HepG2 (cell line): ENCODE measurements around the gene MED12L. TPM values are rescaled to one million over a fixed set of nuclear protein-coding genes. Genes with fewer than 3 reads are reported as not detected.
A peak's percentile ranks its signal among the peaks of the same experiment; 100 is the strongest.

Experiments used
- ATAD3A ChIP-seq: sonication (generic); formaldehyde crosslinking; IDR thresholded peaks from 2 replicates; pipeline ENCODE4 v1.4.0; 2020; ENCODE audit warnings: missing genetic modification reagents
- GRHL1 ChIP-seq: sonication (generic); formaldehyde crosslinking; conservative IDR thresholded peaks from 2 replicates; pipeline ENCODE4 v1.8.0; 2022; ENCODE audit warnings: missing genetic modification reagents
- GTF2F1 ChIP-seq: fragments of 150-350 bp; IDR thresholded peaks from 2 replicates; pipeline ENCODE4 v1.6.1; 2014; ENCODE audit warnings: low read length
- HCFC1 ChIP-seq: fragments of 150-350 bp; IDR thresholded peaks from 2 replicates; pipeline ENCODE4 v1.6.1; 2014; ENCODE audit warnings: low read depth, low read length
- MTA1 ChIP-seq: sonication (generic); formaldehyde crosslinking; IDR thresholded peaks from 2 replicates; pipeline ENCODE4 v1.4.0; 2020; ENCODE audit warnings: missing genetic modification reagents, mild to moderate bottlenecking, borderline replicate concordance
- MYNN ChIP-seq: sonication (generic); formaldehyde crosslinking; IDR thresholded peaks from 2 replicates; pipeline ENCODE4 v1.4.0; 2020; ENCODE audit warnings: mild to moderate bottlenecking, low read depth, missing genetic modification reagents
- NCOA2 ChIP-seq: sonication (generic); formaldehyde crosslinking; IDR thresholded peaks from 2 replicates; pipeline ENCODE4 v1.8.0; 2022; ENCODE audit warnings: inconsistent platforms
- PAX8 ChIP-seq: sonication (generic); formaldehyde crosslinking; IDR thresholded peaks from 2 replicates; pipeline ENCODE4 v1.8.0; 2022; ENCODE audit warnings: mild to moderate bottlenecking, missing genetic modification reagents, borderline replicate concordance
- RBM22 ChIP-seq: fragments of 200-400 bp; formaldehyde crosslinking; optimal IDR thresholded peaks from 2 replicates; pipeline ENCODE3; 2017; ENCODE audit warnings: mild to moderate bottlenecking, low read length, moderate library complexity
- SKI ChIP-seq: fragments of 450-650 bp; IDR thresholded peaks from one replicate; pipeline ENCODE4 v1.6.1; 2018; ENCODE audit warnings: mild to moderate bottlenecking; ENCODE audit not compliant: partially characterized antibody
- YEATS4 ChIP-seq: sonication (generic); formaldehyde crosslinking; IDR thresholded peaks from 2 replicates; pipeline ENCODE4 v1.4.0; 2020; ENCODE audit warnings: missing genetic modification reagents, borderline replicate concordance
- ZFP90 ChIP-seq: sonication (generic); formaldehyde crosslinking; IDR thresholded peaks from 2 replicates; pipeline ENCODE4 v1.8.0; 2022; ENCODE audit warnings: missing genetic modification reagents, mild to moderate bottlenecking, inconsistent platforms, borderline replicate concordance
- ZMAT3 ChIP-seq: sonication (generic); formaldehyde crosslinking; conservative IDR thresholded peaks from 2 replicates; pipeline ENCODE4 v1.7.0; 2021; ENCODE audit warnings: missing genetic modification reagents
- ZNF121 ChIP-seq: sonication (generic); formaldehyde crosslinking; IDR thresholded peaks from 2 replicates; pipeline ENCODE4 v1.5.0; 2020; ENCODE audit warnings: mild to moderate bottlenecking, missing genetic modification reagents
- ZNF230 ChIP-seq: sonication (generic); formaldehyde crosslinking; IDR thresholded peaks from 2 replicates; pipeline ENCODE4 v1.4.0; 2020; ENCODE audit warnings: mild to moderate bottlenecking, missing genetic modification reagents
- ZNF431 ChIP-seq: sonication (generic); formaldehyde crosslinking; IDR thresholded peaks from 2 replicates; pipeline ENCODE4 v1.9.0; 2022; ENCODE audit warnings: missing genetic modification reagents, low read depth, mild to moderate bottlenecking, borderline replicate concordance
- ZNF432 ChIP-seq: sonication (generic); formaldehyde crosslinking; IDR thresholded peaks from 2 replicates; pipeline ENCODE4 v1.5.0; 2020; ENCODE audit warnings: missing genetic modification reagents, mild to moderate bottlenecking, borderline replicate concordance
- ZNF598 ChIP-seq: sonication (generic); formaldehyde crosslinking; IDR thresholded peaks from 2 replicates; pipeline ENCODE4 v1.5.1; 2020; ENCODE audit warnings: mild to moderate bottlenecking, missing genetic modification reagents, borderline replicate concordance
- ZNF772 ChIP-seq: sonication (generic); formaldehyde crosslinking; IDR thresholded peaks from 2 replicates; pipeline ENCODE4 v1.5.0; 2020; ENCODE audit warnings: mild to moderate bottlenecking, missing genetic modification reagents
- polyA plus RNA-seq, 8 experiments: library from polyadenylated mRNA; depleted of rRNA in 3 of 8; stranded (reverse) in 7 of 8; unstranded in 1 of 8; fragments of >200 nt; fragmentation: Illumina TruSeq in 4 of 8; extraction: Trizol in 4 of 8; gene quantifications; 2 replicates each; pipeline versions ENCODE4 v1.2.1 to v1.2.3, GENCODE V29; 2011 to 2016; ENCODE audit warnings: low read depth in 4 of 8, missing spikeins in 1 of 8, mixed read lengths in 1 of 8; ENCODE audit not compliant: insufficient read depth in 1 of 8
- total RNA-seq, 5 experiments: library from RNA; depleted of rRNA; stranded (reverse); fragments of >200 nt; fragmentation: Illumina TruSeq; extraction: Trizol; gene quantifications; 2 replicates each; pipeline ENCODE4 v1.2.3, GENCODE V29; 2016; ENCODE audit warnings: low read depth in 1 of 5
- TF ChIP-seq, protein P1 (sequence below): IDR thresholded peaks from 2 replicates; pipeline ENCODE4 v1.6.1; 2012; ENCODE audit warnings: low read length, improper control_type of control experiment
- TF ChIP-seq, protein P2 (sequence below): sonication (generic); formaldehyde crosslinking; IDR thresholded peaks from 2 replicates; pipeline ENCODE4 v1.4.0; 2020; ENCODE audit warnings: missing genetic modification reagents; ENCODE audit errors: not compliant biosample characterization
- TF ChIP-seq, protein P3 (sequence below): sonication (generic); formaldehyde crosslinking; conservative IDR thresholded peaks from 2 replicates; pipeline ENCODE4 v1.4.0; 2020; ENCODE audit warnings: missing genetic modification reagents

MED12L gene
- total and polyA plus RNA-seq, 2 of the 13 experiments (the other 11 are each of a cell fraction or from before 2014, with no cell fraction given): 0.07 to 0.64 TPM

DNA sequence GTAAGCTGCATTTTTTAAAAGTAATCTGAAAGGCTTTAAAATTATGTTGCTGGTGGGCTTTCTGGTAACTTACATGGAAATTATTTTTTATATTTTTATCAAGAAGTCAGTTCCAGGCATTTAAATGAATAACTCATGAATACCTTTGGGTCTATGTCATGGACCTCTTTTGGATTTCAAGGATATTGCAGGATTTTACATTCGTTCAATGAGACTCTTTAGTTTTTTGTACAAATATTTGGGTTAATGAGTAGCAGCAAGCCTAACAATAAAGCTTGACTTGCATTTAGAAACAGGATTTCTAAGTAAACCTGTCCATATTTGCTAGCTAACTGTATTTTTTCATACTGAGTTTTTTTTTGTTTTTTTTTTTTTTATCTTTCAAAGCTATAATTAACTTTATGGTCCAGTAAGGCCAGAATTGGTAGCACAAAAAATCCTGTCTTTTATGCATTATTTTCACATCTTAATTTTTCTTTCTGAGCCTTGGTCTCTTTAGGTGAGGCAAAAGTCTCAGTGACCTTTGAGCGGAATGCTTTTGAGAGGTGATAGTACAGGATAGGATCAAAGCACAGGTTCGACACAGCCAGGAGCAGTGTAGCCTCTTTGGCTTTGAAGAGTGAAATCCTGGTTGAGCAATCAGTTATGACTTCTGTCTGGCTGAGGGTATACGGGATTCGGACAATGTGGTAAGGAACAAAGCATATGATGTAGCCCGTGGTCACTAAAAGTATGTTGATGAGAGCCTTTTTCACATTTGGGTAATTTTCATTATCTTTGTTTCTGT, 112.7 kb downstream of the MED12L start (continued):
- TF ChIP-seq, protein P1, sequence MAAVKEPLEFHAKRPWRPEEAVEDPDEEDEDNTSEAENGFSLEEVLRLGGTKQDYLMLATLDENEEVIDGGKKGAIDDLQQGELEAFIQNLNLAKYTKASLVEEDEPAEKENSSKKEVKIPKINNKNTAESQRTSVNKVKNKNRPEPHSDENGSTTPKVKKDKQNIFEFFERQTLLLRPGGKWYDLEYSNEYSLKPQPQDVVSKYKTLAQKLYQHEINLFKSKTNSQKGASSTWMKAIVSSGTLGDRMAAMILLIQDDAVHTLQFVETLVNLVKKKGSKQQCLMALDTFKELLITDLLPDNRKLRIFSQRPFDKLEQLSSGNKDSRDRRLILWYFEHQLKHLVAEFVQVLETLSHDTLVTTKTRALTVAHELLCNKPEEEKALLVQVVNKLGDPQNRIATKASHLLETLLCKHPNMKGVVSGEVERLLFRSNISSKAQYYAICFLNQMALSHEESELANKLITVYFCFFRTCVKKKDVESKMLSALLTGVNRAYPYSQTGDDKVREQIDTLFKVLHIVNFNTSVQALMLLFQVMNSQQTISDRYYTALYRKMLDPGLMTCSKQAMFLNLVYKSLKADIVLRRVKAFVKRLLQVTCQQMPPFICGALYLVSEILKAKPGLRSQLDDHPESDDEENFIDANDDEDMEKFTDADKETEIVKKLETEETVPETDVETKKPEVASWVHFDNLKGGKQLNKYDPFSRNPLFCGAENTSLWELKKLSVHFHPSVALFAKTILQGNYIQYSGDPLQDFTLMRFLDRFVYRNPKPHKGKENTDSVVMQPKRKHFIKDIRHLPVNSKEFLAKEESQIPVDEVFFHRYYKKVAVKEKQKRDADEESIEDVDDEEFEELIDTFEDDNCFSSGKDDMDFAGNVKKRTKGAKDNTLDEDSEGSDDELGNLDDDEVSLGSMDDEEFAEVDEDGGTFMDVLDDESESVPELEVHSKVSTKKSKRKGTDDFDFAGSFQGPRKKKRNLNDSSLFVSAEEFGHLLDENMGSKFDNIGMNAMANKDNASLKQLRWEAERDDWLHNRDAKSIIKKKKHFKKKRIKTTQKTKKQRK: no peak
- TF ChIP-seq ZNF432 (CRISPR knock-in tag): no peak
- TF ChIP-seq RBM22: no peak
- TF ChIP-seq GTF2F1: no peak
- TF ChIP-seq ZNF121 (CRISPR knock-in tag): peak; percentile 51; the same call in 1 of the 2 replicates
- no peak for TF ChIP-seq MTA1 (CRISPR knock-in tag)
- TF ChIP-seq, protein P2, sequence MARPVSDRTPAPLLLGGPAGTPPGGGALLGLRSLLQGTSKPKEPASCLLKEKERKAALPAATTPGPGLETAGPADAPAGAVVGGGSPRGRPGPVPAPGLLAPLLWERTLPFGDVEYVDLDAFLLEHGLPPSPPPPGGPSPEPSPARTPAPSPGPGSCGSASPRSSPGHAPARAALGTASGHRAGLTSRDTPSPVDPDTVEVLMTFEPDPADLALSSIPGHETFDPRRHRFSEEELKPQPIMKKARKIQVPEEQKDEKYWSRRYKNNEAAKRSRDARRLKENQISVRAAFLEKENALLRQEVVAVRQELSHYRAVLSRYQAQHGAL: no peak
- TF ChIP-seq ZMAT3: no peak
- peak; percentile 33; the same call in 1 of the 2 replicates for TF ChIP-seq ZNF431 (CRISPR knock-in tag)
- no peak for TF ChIP-seq MYNN (CRISPR knock-in tag)
- TF ChIP-seq, protein P3, sequence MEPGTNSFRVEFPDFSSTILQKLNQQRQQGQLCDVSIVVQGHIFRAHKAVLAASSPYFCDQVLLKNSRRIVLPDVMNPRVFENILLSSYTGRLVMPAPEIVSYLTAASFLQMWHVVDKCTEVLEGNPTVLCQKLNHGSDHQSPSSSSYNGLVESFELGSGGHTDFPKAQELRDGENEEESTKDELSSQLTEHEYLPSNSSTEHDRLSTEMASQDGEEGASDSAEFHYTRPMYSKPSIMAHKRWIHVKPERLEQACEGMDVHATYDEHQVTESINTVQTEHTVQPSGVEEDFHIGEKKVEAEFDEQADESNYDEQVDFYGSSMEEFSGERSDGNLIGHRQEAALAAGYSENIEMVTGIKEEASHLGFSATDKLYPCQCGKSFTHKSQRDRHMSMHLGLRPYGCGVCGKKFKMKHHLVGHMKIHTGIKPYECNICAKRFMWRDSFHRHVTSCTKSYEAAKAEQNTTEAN (CRISPR knock-in tag): no peak
- TF ChIP-seq HCFC1: no peak
- TF ChIP-seq YEATS4 (CRISPR knock-in tag): peak; percentile 44; the same call in 1 of the 2 replicates
- TF ChIP-seq NCOA2 (CRISPR knock-in tag): peak; percentile 96
- peak; percentile 92 for TF ChIP-seq SKI
- TF ChIP-seq ZNF598 (CRISPR knock-in tag): no peak
- no peak for TF ChIP-seq ZFP90 (CRISPR knock-in tag)
- no peak for TF ChIP-seq ATAD3A (CRISPR knock-in tag)
- no peak for TF ChIP-seq ZNF772 (CRISPR knock-in tag)
- no peak for TF ChIP-seq ZNF230 (CRISPR knock-in tag)
- TF ChIP-seq GRHL1: no peak
- TF ChIP-seq PAX8 (CRISPR knock-in tag): no peak
